Endothelial cell of hepatic sinusoid (primary cell): Measurements from ENCODE around the gene CFAP68.
"Not testable (repeated sequence)": the region's sequence is repeated elsewhere in the genome, so short reads cannot be mapped to it uniquely, and the experiment has no call there.

Experiments used
- in situ Hi-C: cut with HindIII; loops from 2 replicates; pipeline ENCODE4 v1.10.0; 2017; ENCODE audit warnings: low sequenced_read_pairs

CFAP68 gene

DNA sequence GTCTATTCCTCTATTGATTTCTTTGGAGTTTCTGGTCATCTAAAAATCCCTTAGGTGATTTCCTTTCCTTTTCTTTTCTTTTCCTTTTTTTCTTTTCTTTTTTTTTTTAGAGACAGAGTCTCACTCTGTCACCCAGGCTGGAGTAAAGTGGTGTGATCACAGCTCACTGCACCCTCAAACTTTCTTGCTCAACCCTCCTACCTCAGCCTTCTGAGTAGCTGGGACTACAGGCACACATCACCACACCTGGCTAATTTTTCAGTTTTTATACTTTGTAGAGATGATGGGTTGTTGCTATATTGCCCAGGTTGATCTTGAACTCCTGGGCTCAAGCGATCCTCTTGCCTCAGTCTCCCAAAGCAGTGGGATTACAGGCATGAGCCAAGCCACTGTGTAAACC lies 37.4 kb downstream of the CFAP68 start:
- in situ Hi-C loops: no loop called here

DNA sequence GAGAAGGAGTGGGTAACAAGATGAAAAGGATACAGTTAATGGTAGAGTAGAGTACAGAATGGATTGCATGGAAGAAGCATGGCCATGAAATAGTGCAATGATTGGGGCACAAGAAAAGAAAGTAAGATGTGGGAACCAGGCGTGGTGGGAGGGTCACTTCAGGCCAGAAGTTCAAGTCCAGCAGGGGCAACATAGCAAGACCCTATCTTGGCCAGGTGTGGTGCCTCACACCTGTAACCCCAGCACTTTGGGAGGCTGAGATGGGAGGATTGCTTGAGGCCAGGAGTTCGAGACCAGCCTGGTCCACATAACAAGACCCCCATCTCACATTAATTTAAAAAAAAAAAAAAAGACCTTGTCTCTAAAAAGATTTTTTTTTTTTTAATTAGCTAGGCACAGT lies 38.0 kb downstream of the CFAP68 start:
- in situ Hi-C loops: no loop called here

DNA sequence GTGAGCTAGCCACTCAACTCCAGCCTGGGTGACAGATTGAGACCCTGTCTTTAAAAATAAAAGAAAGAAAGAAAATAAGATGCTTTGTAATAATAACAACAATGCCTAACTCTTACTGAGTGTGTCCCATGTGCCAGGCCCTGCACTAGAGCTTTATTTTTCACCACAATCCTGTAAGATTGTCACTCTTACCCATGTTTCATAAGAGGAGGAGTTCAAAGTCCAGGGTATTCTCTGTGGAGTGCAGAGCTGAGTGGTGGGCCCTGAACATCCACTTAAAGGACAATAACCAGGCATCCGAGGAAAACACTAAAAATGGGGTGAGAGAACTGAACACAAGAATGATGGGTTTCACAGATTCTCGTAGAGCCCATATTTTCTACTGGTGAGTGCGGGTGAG lies 38.4 kb downstream of the CFAP68 start:
- in situ Hi-C loops: no loop called here

DNA sequence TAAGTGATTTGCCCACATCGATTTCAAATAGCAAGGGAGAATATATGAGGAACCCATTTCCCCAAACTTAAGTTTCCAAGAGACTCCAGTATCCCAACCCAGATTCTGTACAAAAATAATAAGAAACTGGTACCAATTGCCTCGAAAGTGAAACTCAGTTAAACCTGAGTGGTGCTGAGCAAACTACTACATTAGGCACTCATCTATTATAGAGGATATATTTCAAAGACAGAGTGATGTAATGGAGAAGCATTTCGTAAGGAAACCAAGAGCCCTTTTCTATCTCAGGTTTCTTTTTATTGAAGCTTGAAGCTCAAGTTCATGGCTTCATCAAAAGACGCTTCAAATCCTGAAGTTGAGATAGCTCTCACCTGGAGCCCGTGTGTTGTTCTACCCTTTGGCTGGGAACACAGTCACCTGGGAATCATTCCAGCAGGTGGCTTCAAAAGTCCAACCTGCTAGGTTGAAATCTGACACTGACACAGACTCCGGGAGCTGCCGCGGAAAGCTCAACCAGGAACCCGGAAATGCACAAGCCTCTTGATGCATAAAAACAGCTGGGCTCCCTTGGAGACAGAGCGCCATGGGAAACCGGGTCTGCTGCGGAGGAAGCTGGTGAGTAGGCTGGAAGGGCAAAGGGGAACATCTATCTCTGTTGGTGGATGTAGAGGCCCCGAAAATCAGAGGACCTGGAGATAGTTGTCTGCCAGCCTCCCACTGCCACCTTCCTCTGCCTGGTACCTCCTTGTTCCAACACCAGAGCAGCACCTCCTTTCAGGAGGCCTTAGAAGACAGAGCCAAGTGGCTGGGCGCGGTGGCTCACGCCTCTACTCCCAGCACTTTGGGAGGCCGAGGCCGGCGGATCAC lies 39.3 kb downstream of the CFAP68 start, which contains the start of gene C11orf52:
Gene C11orf52 (plus strand): TSS at position 524 of the 867 bp plus-strand sequence. CDS start 60 bp downstream, at position 584.
- in situ Hi-C loops: no loop called here

DNA sequence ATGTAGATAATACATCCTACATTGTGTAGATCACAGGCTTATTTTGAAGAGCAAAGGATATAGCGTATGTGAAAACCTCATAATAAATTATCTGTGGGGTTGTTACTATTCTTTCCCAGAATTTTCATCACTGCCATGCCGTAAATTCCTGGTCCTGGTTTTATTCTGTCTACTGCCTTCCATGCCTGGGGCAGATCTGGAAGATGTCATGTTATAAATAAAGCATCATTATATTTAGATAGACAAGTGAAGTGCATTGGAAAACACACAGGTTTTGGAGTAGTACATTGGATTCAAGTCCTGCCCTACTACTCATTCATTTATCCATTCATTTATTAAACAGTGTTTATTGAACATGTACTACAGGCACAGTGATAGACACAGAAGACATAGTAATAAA lies 41.6 kb downstream of the CFAP68 start:
- in situ Hi-C loops: no loop called here

DNA sequence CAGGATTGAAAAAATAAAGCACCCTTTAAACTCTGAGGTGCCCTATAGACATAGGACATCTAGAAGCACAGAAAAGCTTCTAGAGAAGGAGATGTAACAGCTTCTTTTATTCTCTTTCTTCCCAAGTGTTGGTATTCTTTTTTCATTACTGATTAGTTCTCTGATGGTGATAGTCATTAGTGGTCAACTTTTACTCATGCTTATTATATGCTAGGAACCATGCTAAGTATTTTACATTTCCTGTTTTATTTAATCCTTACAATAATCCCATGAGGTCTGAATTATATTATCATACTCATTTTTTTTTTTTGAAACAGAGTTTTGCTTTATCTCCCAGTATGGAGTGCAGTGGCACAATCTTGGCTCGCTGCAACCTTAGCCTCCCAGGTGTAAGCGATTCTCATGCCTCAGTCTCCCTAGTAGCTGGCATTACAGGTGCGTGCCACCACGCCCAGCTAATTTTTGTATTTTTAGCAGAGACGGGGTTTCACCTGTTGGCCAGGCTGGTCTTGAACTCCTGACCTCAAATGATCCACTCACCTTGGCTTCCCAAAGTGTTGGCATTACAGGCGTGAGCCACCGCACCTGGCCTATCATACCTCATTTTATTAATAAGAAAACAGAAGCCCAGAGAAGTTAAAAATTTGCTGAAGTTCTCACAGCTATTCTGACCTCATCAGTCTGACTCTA lies 42.3 kb downstream of the CFAP68 start:
- in situ Hi-C loops: no loop called here

DNA sequence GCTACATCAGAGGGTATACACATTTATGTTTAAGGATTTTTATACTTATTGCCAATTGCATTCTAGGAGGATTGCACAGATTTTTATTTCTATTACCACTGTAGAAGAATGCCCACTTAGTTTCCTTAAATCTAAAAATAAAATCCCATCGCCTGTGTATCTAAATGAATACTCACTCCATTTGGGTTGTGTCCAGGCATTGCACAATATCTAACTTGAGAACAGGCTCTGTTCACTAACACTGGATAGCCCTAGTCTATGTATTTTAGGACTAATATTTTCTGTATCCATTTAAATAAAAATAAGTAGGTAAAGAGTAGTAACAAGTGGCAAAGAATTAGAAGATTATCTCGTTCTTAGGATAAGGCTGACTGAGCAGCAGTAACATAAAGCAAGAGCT lies 43.5 kb downstream of the CFAP68 start:
- in situ Hi-C loops: no loop called here

DNA sequence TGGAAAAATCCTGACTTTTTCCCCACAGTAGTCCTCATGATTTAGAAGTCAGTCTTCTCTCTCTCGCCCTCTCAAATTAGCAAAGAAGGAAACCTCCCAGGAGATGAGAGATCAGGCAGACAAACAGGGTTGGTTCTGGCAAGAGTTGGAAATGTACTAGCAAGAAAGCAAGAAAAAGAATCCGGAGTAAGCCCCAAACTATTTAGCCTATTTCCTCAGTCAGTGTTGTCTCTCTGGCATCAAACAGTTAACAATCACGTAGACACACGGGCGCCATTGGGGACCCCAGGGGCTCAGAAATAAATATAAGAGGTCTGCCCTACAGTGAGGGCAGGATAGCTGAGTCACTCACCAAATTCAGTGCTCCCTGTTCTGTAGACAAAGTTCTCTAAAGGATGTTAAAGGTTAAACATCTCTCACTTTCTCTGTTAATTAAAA lies 44.0 kb downstream of the CFAP68 start:
- in situ Hi-C loops: no loop called here

DNA sequence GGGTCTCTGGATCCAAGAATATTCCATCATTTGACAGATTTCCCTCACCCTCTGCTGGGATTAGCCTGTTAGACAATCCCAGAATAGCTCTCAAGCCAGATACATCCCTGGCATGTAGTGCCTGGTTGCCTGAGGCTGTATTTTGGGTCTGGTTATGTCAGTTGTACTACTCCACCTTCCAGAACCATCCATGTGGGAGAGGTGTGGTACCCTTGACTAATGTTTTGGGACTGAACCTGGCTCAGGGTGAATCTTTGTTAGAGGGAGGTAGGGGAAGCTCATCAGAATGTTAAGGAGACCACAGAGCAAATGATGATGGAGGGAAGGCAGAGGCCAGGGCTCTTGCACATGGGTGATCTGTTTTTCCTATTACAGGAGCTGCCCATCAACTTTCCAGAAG lies 44.6 kb downstream of the CFAP68 start:
- in situ Hi-C loops: no loop called here

DNA sequence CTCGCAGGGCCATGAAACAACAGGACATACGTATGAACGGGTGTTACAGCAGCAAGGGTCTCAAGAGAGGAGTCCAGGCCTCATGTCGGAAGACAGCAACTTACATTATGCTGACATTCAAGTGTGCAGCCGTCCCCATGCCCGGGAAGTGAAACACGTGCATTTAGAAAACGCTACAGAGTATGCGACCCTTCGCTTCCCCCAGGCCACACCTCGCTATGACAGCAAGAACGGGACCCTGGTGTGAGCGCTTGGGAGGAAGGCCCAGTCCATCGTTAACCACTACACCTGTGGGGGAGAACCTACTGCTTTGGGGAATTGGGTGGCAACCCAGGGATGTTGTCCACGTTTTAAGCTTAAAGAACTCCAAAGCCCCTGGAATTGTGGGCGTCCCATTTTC lies 46.6 kb downstream of the CFAP68 start:
- in situ Hi-C loops: loop anchor here (5.0 kb wide), 1 partner anchor 49 kb away; the partner anchor contains the start of genes CFAP68 and FDXACB1

DNA sequence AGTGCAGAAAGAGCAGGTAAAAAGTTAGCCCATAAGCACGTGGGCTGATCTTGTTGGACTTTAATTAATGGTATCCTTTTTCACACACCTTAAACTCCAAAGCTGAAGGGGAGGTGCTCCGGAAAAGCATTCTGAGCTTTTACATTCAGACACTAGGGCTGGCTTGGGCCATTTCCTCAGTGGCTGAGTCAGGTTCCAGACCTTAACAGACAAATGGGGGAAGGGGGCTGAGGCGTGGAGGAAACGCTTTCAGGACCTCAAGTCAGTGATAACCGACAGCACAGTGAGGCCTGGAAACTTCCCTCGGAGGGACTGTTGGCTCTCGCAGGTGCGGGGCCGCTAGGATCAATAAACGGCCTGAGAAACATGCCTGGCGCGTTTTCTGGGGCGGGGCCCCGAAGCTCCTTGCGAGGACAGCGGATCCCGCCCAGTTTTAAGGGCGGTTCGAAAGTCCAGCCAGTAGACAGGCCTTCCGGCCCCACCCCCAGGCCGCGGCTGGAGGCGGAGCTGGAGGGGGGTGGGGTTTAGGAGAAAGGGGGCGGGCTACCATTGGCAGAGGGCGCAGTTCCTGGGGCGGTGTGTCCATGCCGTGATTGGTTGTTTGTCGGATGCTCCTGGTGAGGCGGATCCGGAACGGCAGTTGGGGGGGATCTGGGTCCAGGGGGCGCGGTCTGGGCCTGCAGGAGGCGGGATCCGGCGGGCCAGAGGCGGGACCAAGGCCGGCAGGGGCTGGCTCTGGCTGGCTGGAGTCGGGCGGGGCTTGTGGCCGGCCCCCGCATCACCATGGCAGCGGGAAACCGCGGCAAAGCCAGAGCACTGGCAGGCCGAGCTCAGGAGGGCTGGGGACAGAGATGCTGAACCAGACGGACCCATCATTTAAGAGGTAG lies 47.4 kb downstream of the CFAP68 start:
- in situ Hi-C loops: loop anchor here (5.0 kb wide), 1 partner anchor 49 kb away; the partner anchor contains the start of genes CFAP68 and FDXACB1

DNA sequence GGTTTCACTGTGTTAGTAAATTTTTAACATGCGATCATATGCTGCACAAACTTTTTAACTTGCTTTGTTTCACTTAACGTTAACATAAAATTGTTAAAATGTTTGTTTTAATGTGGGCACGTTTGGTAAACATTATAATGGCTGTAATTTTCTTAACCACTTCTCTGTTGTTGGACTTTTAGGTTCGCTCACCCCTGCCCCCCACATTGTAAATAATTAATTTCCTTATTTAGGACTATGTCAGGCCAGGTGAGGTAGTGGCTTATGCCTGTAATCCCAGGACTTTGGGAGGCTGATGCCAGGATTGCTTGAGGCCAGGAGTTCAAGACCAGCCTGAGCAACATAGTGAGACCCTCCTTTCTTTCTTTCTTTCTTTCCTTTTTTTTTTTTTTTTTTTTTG lies 51.1 kb downstream of the CFAP68 start:
- in situ Hi-C loops: no loop called here

DNA sequence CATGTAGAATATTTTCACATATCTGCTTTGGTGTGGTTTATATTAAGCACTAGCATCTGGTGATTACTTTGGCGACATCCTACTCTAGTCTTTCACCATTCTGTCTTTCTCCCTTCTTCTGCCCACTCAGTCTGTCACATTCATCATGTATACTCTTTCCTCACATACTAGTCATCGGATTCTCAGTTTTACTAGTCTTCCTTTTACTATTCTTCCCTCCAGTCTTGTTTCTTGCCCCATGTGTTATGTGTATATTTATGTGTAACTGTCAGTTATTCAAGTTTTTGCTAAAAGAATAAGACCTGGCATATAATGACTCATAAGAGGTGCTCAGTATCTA lies 53.2 kb downstream of the CFAP68 start:
- in situ Hi-C loops: no loop called here

DNA sequence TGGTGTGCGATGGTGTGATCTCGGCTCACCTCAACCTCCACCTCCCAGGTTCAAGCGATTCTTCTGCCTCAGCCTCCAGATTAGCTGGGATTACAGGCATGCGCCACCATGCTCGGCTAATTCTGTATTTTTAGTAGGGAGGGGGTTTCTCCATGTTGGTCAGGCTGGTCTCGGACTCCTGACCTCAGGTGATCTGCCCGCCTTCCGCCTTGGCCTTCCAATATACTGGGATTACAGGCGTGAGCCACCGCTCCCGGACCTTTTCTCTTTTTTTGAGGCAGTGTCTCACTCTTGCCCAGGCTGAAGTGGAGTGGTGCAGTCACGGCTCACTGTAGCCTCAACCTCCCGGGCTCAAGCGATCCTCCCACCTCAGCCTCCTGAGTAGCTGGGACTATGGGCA lies 53.8 kb downstream of the CFAP68 start:
- in situ Hi-C loops: not testable (repeated sequence)

DNA sequence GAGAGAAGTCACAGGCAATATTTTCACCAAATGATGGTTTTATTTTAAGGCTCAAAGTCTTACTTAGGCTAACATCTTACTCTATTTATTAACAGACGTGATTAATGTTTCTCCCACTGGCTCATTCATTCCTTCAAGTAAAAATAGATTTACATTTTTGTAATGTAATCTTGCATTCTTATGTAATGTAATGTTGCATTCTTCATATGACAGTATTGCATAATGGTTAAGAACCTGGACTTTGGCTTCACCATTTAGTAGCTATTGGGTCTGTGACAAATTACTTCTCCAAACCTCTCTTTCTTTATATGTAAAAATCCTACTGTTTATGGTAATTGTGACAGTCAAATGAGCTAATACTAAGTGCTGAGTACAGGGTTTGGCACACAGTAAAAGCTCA lies 54.5 kb downstream of the CFAP68 start:
- in situ Hi-C loops: no loop called here

DNA sequence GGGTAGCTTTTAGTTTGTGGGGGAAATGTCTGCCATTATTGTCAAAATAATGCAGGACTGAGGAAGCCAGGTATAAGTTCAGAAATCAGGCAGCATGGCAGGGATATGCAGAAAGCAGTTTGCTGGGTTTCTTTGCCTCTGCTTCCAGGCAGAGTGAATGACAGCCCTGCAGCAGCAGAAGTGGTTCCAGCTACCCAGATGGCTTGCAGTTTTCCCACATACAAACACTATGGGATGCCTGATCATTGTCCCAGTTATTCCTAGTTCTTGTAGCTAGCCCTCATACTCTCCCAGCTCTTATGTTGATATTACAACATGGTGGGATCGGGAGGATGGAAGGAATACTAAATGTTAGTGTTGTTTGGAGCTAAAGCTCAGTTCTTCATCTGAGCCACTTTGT lies 55.0 kb downstream of the CFAP68 start:
- in situ Hi-C loops: no loop called here
